HG03095 (cell line): ENCODE data around the gene TSEN2.
A peak's percentile ranks its signal among the peaks of the same experiment; 100 is the strongest.

ENCODE experiments used
- ATAC-seq: cut with Tn5 transposase; IDR thresholded peaks from one replicate; pipeline ENCODE4 v1.9.1; 2021; ENCODE audit warnings: moderate library complexity; ENCODE audit not compliant: unreplicated experiment

Gene TSEN2

GRCh38 chr3:12545473-12545791 lies 61.2 kb downstream of the TSEN2 start, which contains the start of gene MKRN2OS:
MKRN2OS (minus strand) TSS chr3:12545499; CDS start chr3:12545464, 35 bp downstream.
- no peak for ATAC-seq

- no peak for ATAC-seq
Measured at GRCh38 chr3:12549971-12550760, 65.9 kb downstream of the TSEN2 start.

- ATAC-seq: no peak
Measured at GRCh38 chr3:12553921-12554391, 69.7 kb downstream of the TSEN2 start.

- ATAC-seq: no peak
Measured at GRCh38 chr3:12556314-12556689, 72.0 kb downstream of the TSEN2 start.

- peak; percentile 59 for ATAC-seq
Measured at GRCh38 chr3:12556690-12557472, 72.6 kb downstream of the TSEN2 start, which contains the start of gene MKRN2. MKRN2 (plus strand) TSS chr3:12557087; CDS start chr3:12557151, 64 bp downstream.

- ATAC-seq: no peak
Measured at GRCh38 chr3:12557473-12558100, 73.3 kb downstream of the TSEN2 start.

- ATAC-seq: no peak
Measured at GRCh38 chr3:12558706-12559105, 74.4 kb downstream of the TSEN2 start.

- ATAC-seq: no peak
Measured at GRCh38 chr3:12559520-12559919, 75.2 kb downstream of the TSEN2 start.

- peak; percentile 53 for ATAC-seq
Measured at GRCh38 chr3:12560505-12561190, 76.4 kb downstream of the TSEN2 start.

- no peak for ATAC-seq
Measured at GRCh38 chr3:12561397-12561796, 77.1 kb downstream of the TSEN2 start.

- ATAC-seq: no peak
Measured at GRCh38 chr3:12562451-12562850, 78.2 kb downstream of the TSEN2 start.

- no peak for ATAC-seq
Measured at GRCh38 chr3:12566976-12567375, 82.7 kb downstream of the TSEN2 start.

- no peak for ATAC-seq
Measured at GRCh38 chr3:12568747-12569146, 84.5 kb downstream of the TSEN2 start.

GRCh38 chr3:12569836-12570235 lies 85.6 kb downstream of the TSEN2 start:
- no peak for ATAC-seq

GRCh38 chr3:12571986-12572385 lies 87.7 kb downstream of the TSEN2 start:
- no peak for ATAC-seq

- ATAC-seq: no peak
Measured at GRCh38 chr3:12574131-12574530, 89.9 kb downstream of the TSEN2 start.

GRCh38 chr3:12574661-12575060 lies 90.4 kb downstream of the TSEN2 start:
- no peak for ATAC-seq

GRCh38 chr3:12577379-12577778 lies 93.1 kb downstream of the TSEN2 start:
- no peak for ATAC-seq

GRCh38 chr3:12578742-12579141 lies 94.5 kb downstream of the TSEN2 start:
- ATAC-seq: no peak

- ATAC-seq: no peak
Measured at GRCh38 chr3:12579456-12579855, 95.2 kb downstream of the TSEN2 start.

GRCh38 chr3:12579905-12580304 lies 95.6 kb downstream of the TSEN2 start:
- ATAC-seq: no peak
